Activated T-cell treated with anti-CD3 and anti-CD28 coated beads, Interleukin-2, amount 50 U/mL, for 48 hours (primary cell): ENCODE results near the gene C3orf70.

Experiments used
- DNase-seq, 2 experiments: peaks; one replicate each; pipeline ENCODE4 v3.0.0-alpha.2; 2020

Gene C3orf70

GRCh38 chr3:185046603-185047002 is 106.3 kb downstream of the C3orf70 start:
- no peak for DNase-seq

- DNase-seq, result no peak
Observed at GRCh38 chr3:185046164-185046515, 106.7 kb downstream of the C3orf70 start.

GRCh38 chr3:185042312-185043050 is 110.4 kb downstream of the C3orf70 start:
- DNase-seq, result no peak

GRCh38 chr3:185041540-185041939 is 111.3 kb downstream of the C3orf70 start:
- no peak for DNase-seq

- DNase-seq, result no peak
Observed at GRCh38 chr3:185040425-185040824, 112.4 kb downstream of the C3orf70 start.

- DNase-seq, result no peak
Observed at GRCh38 chr3:185037801-185038200, 115.1 kb downstream of the C3orf70 start.

GRCh38 chr3:185030951-185031350 is 121.9 kb downstream of the C3orf70 start:
- no peak for DNase-seq

GRCh38 chr3:185030399-185030798 is 122.5 kb downstream of the C3orf70 start:
- no peak for DNase-seq

GRCh38 chr3:185029086-185029485 is 123.8 kb downstream of the C3orf70 start:
- no peak for DNase-seq

- DNase-seq, result no peak
Observed at GRCh38 chr3:185028121-185028520, 124.7 kb downstream of the C3orf70 start.
